ENCODE measurements around the gene PSMD4. TPM values are rescaled to one million over a fixed set of nuclear protein-coding genes. Genes with fewer than 3 reads are reported as not detected.

The PSMD4 gene
- total RNA-seq, 1 donor from 2014 or later = 145 TPM

DNA sequence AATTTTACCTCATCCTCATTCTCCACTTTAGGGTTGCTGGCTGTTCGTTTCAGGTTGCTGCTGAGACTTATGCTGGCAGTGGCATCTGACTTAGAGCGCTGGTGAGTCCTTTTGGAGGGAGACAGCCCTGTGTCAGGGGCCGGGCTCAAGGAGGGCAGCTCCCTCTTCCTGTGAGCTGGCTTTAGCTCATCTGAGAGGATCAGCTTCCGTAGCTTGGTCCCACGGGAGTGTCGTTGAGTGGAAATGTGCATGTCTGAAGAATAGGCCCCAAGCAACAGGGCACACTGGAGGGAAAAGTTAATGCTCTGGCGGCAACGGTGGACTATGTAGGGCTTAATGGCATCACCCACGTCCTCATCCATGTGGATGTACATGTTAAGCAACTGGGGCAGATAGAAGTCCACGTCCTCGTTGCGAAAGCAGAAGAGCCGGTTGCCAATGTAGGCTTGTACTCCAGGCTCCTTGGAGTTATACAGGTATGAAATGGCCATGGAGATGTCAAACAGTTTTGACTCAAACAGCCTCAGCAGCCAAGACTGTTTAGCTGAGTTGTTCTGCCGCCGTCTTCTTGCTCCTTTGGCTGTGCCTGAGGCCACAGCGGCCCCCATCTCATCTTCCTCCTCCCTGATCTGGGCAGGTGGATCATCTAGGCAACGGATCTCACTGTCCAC is 61.2 kb downstream of the PSMD4 start:
- no peaks in the 10 kb centered on the region for H3K27me3 ChIP-seq (ENCODE audit: control insufficient read depth in 3 of 3, insufficient read depth in 3 of 3, low read length in 3 of 3)
- H3K4me1 ChIP-seq (ENCODE audit: control insufficient read depth in 3 of 3, insufficient read depth in 3 of 3, low read length in 3 of 3) = peaks cover 39 to 51% (median 45%) of the 10 kb centered on the region in 3 donors
- H3K9me3 ChIP-seq (ENCODE audit: control insufficient read depth in 3 of 3, low read length in 3 of 3) = no peaks in the 10 kb centered on the region
- H3K9ac ChIP-seq (ENCODE audit: low read depth in 1 of 3, low read length in 3 of 3) = no peak overlapping the region
- H3K36me3 ChIP-seq (ENCODE audit: control insufficient read depth in 3 of 3, insufficient read depth in 3 of 3, low read length in 3 of 3) = peaks cover 21 to 56% (median 27%) of the 10 kb centered on the region in 3 donors
- H3K27ac ChIP-seq (ENCODE audit: low read depth, low read length) = no peak overlapping the region
- H3K4me3 ChIP-seq (ENCODE audit: low read length in 3 of 3) = no peak overlapping the region

Small RNAs within 50 kb of the gene (small RNA-seq; reads per million reads assigned to genes)
- not detected for gene RN7SL444P

Other genes with a start within 250 kb of the PSMD4 start
- 16.2 TPM for gene MINDY1, start 247.8 kb upstream of the PSMD4 start, total RNA-seq
- gene PRUNE1, start 246.3 kb upstream of the PSMD4 start, total RNA-seq = 9.9 TPM
- gene BNIPL, start 218.1 kb upstream of the PSMD4 start, total RNA-seq = 0.52 TPM
- 1.6 TPM for gene C1orf56, start 207.0 kb upstream of the PSMD4 start, total RNA-seq
- gene CDC42SE1, start 195.1 kb upstream of the PSMD4 start, total RNA-seq = 27.1 TPM
- gene MLLT11, start 194.3 kb upstream of the PSMD4 start, total RNA-seq = 2.1 TPM
- 7.8 TPM for gene GABPB2, start 184.0 kb upstream of the PSMD4 start, total RNA-seq
- 15.7 TPM for gene SEMA6C, start 108.1 kb upstream of the PSMD4 start, total RNA-seq
- gene TNFAIP8L2, start 98.1 kb upstream of the PSMD4 start, total RNA-seq = 4.2 TPM
- gene LYSMD1, start 88.8 kb upstream of the PSMD4 start, total RNA-seq = 9.9 TPM
- gene SCNM1, start 88.6 kb upstream of the PSMD4 start, total RNA-seq = 24.5 TPM
- 50.6 TPM for gene TMOD4, start 78.8 kb upstream of the PSMD4 start, total RNA-seq
- 35.0 TPM for gene VPS72, start 64.5 kb upstream of the PSMD4 start, total RNA-seq
- gene PIP5K1A, start 56.2 kb upstream of the PSMD4 start, total RNA-seq = 51.7 TPM
- 5.7 TPM for gene ZNF687, start 27.6 kb downstream of the PSMD4 start, total RNA-seq
- gene PI4KB, start 72.7 kb downstream of the PSMD4 start, total RNA-seq = 30.3 TPM
- 24.0 TPM for gene RFX5, start 92.5 kb downstream of the PSMD4 start, total RNA-seq
- gene SELENBP1, start 118.0 kb downstream of the PSMD4 start, total RNA-seq = 74.6 TPM
- gene PSMB4, start 144.8 kb downstream of the PSMD4 start, total RNA-seq = 308 TPM
- gene POGZ, start 204.8 kb downstream of the PSMD4 start, total RNA-seq = 25.1 TPM

All from skeletal muscle tissue (tissue), 5 donors.